ENCODE data around the gene ZBTB1.
"Not testable (repeated sequence)": the region's sequence is repeated elsewhere in the genome, so short reads cannot be mapped to it uniquely, and the experiment has no call there.

Gene ZBTB1

GRCh38 chr14:64500088-64500487 is 4.5 kb upstream of the ZBTB1 start:
- no peak for DNase-seq (ENCODE audit: low read depth in 3 of 3)

- no peak for DNase-seq (ENCODE audit: low read depth in 3 of 3)
Measured at GRCh38 chr14:64501411-64502171, 3.0 kb upstream of the ZBTB1 start.

DNA sequence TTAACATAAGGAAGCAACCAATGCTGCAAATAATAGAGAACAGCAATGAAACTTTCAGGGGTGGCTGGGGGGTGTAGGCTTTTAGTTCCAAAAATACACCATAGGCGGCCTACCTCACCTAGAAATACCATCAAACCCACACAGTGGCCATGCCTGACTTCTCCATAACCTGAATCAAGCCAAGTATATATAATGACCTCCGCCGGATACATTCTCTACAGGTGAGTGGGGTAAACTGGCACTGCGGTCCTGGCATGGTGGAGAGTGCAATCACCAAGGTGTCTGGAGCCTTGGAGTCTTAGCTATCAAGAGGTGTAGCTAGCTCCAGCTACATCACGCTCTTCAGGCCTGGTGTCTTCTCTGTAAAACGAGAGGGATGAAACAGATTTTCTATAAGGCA is 2.1 kb upstream of the ZBTB1 start:
- DNase-seq (ENCODE audit: low read depth in 3 of 3): no peak

DNA sequence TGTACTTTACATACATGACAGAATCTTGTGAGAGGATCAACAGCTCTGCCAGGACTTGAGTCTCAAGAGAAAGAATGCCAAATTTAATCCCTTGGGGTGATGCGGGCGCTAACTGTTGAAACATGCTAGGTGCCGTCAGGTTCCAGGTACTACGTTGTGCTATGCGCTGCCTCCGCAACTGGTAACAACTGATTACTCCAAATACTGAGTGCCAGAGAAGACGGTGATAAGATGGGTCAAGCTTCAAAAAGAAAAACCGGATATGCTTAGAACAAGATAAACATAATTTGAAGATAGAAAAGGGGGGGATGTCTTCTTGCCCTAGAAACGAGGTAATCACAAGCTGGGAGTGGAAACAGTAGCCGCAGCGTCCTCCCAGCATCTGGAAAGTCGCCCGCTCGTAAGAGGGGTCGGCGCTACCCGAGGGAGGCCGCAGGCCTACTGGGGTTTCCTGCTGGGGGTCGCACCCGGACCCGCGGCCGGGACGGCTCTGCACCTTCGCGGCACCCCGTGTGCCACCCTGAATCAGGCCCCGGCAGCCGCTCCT is 1.6 kb upstream of the ZBTB1 start:
- DNase-seq (ENCODE audit: low read depth in 3 of 3): no peak

- DNase-seq (ENCODE audit: low read depth in 3 of 3): peak; percentile 85 to 93 (median 89)
Measured at GRCh38 chr14:64503434-64504309, 898 bp upstream of the ZBTB1 start, which contains the start of gene ZBTB25. Gene ZBTB25, minus strand, starts transcription at chr14:64503838. Its CDS starts 13,305 bp downstream, at chr14:64490533.

DNA sequence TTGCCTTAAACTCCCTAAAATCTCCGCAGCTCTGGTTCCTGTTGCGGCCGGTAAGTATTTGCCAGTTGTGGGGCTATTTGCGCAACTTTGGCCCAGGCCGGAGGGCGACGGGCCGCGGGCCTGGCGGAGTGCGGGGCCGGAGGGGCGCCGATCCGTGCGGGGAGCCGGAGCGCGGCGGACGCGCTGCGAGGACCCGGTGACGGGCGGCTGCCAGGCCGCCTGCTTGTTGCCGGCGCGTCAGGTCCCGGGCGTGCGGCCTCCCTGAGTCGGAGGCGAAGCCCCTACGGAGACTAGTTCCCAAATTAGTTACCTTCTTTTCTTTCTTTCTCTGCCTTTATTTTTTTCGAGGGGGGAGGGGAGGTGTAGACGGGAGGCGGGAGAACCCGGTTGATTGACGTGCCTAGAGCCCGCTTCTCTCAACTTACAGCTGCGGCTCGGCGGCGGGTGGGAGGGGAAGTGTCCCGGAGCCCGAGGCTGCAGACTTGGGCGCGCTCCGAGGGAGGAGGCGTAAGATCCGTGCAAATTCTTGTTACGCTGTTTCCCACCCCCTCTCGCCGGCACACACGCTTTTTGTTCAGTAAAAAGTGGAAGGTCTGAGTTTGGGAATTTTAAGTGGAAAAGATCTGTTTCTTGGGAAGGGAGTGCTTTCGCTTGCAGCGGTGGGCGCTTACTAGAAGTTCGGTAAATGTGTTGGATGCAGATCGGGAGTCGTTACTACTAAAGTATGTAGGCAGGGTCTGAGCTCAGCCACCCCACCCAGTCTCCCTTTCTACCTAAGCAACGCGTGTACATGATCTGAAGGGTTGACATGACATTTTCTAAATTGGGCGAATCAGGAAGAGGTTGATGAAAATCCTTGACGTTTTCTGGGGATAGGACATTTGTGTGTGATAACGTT is 576 bp downstream of the ZBTB1 start:
- peak; percentile 66 to 83 (median 70) for DNase-seq (ENCODE audit: low read depth in 3 of 3)

- DNase-seq (ENCODE audit: low read depth in 3 of 3): no peak
Measured at GRCh38 chr14:64506721-64507120, 2.2 kb downstream of the ZBTB1 start.

GRCh38 chr14:64507376-64508156 is 3.0 kb downstream of the ZBTB1 start:
- DNase-seq (ENCODE audit: low read depth in 3 of 3): peak in 1 of 3 experiments; percentile 35

DNA sequence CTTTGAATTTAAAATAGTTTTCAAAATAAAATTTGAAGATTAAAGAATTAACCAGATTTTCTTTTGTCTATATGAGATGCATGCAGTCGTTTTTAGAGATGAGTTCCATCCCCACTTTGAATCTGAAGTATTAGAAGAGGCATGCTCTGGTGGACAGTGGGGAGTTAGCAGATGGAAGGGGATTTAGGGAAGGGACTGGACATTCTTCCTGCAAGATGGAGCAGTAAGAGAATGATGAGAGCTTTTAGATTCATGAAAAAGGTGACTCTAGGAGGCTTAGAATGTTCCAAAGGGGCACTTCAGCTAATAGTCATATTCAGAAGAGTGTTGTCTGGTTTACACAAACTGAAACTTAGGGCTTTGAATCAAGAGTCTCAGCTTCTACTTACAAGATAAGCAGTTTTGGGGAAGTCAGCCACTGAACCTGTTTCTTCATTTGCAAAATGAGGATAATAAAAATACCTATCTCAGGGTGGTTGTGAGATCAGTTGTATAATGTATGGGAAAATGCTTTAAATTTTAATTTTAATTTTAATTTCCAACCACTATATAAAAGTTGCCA is 3.7 kb downstream of the ZBTB1 start:
- DNase-seq (ENCODE audit: low read depth in 3 of 3): no peak

DNA sequence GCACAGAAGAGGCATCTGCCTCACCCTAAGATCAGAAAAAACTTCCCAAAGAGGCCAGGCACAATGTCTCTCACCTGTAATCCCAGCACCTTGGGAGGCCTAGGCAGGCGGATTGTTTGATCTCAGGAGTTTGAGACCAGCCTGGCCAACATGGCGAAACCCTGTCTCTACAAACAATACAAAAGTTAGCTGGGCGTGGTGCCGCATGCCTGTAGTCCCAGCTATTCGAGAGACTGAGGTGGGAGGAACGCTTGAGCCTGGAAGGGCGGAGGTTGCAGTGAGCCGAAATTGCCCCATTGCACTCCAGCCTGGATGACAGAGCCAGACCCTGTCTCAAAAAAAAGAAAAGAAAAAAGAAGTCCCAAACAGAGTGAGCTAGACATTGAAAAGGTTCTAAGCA is 4.5 kb downstream of the ZBTB1 start:
- DNase-seq (ENCODE audit: low read depth in 3 of 3): no peak

- DNase-seq (ENCODE audit: low read depth in 3 of 3): peak; percentile 35 to 54 (median 52)
Measured at GRCh38 chr14:64510825-64511671, 6.5 kb downstream of the ZBTB1 start.

DNA sequence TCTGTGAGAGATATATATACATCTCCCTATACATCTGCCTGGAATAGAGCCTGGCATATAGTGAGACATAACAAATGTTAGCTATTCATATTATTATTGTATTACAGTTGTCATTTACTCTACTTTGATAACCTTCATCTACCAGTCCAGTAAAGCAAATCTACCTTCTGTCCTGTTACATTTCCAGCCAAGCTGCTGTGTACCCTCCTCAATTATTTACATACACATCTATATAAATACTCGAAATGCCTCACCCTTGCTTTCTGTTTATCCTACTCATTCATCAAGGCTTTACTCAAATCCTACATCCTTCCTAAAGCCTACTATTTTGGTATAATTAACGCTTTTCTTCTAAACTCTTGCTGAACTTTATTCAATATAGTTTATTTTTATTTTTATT is 8.7 kb downstream of the ZBTB1 start:
- DNase-seq (ENCODE audit: low read depth in 3 of 3): no peak

DNA sequence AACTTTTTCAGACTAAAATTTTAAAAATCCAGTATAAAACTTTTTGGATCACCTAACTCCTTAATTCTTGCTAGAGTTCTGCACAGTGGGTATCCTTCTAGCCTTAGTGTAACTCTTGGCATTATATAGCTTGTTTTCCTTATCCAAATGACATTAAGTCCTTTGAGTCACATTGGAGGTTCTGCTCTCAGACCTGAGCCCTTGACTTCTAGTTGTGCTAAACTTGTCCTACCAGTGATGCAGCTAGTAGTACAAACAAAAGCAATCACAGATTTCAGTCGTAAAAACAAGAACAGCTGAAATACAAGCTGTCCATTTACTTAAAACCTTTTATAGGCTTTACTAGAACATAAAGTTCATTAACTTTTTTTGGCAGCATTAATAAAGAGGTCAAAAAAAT is 10.5 kb downstream of the ZBTB1 start:
- DNase-seq (ENCODE audit: low read depth in 3 of 3): no peak

DNA sequence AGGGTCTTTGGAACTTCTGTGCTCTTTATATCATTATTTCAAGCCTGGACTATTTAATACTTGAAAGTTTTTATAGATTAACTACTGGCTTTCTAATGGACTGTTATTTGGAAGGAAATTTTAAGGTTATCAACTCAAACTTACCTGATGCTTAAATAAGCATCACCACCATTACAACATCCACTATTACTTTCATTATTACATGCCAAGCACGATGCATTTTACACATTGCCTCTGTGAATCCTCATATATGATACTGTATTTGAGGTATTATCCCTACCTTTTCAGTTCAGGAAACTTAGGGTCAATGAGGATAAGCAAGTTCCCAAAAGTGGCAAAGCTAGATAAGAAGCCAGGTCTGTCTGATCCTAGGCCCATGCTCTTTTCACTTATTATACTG is 12.4 kb downstream of the ZBTB1 start:
- DNase-seq (ENCODE audit: low read depth in 3 of 3): no peak

DNA sequence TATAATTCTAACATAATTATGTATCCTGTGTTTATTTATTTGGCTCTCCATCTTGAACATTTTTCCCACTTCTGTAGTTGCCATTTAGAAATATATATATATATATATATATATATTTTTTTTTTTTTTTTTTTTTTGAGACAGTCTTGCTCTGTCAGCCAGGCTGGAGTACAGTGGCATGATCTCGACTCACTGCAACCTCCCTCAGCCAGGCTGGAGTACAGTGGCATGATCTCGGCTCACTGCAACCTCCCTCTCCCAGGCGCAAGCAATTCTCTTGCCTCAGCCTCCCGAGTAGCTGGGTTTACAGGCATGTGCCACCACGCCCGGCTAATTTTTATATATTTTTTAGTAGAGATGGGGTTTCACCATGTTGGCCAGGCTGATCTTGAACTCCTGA is 13.1 kb downstream of the ZBTB1 start:
- DNase-seq (ENCODE audit: low read depth in 3 of 3): not testable (repeated sequence)

- no peak for DNase-seq (ENCODE audit: low read depth in 3 of 3)
Measured at GRCh38 chr14:64518229-64518628, 13.7 kb downstream of the ZBTB1 start.

DNA sequence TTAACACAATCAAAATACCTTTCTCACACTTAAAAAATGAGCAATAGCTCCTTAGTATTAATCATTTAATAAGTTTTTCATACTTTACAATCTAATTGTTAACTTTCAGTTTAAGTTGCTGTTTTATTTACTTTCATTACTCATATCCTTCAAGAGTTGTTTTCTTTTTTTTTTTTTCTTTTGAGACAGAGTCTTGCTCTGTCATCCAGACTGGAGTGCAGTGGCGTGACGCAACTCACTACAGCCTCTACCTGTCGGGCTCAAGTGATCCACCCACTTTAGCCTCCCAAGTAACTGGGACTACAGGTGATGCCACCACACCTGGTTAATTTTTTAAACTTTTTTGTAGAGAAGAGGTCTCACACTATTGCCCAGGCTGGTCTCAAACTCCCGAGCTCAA is 16.1 kb downstream of the ZBTB1 start:
- no peak for DNase-seq (ENCODE audit: low read depth in 3 of 3)

DNA sequence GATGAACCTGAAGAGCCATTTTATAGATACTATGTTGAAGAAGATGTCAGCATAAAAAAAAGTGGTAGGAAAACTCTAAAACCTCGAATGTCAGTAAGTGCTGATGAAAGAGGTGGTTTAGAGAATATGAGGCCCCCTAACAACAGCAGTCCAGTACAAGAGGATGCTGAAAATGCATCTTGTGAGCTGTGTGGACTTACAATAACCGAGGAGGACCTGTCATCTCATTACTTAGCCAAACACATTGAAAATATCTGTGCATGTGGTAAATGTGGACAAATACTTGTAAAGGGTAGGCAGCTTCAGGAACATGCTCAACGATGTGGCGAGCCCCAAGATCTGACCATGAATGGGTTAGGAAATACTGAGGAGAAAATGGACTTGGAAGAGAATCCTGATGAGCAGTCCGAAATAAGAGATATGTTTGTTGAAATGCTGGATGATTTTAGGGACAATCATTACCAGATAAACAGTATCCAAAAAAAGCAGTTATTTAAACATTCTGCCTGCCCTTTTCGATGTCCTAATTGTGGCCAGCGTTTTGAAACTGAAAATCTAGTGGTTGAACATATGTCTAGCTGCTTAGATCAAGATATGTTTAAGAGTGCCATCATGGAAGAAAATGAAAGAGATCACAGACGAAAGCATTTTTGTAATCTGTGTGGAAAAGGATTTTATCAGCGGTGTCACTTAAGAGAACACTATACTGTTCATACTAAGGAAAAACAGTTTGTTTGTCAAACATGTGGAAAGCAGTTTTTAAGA is 18.2 kb downstream of the ZBTB1 start:
- no peak for DNase-seq (ENCODE audit: low read depth in 3 of 3)

- no peak for DNase-seq (ENCODE audit: low read depth in 3 of 3)
Measured at GRCh38 chr14:64525354-64525753, 20.8 kb downstream of the ZBTB1 start.
